HG03095 (cell line): ENCODE data around the gene SKI.
A peak's percentile ranks its signal among the peaks of the same experiment; 100 is the strongest.

Source experiments
- ATAC-seq: cut with Tn5 transposase; IDR thresholded peaks from one replicate; pipeline ENCODE4 v1.9.1; 2021; ENCODE audit warnings: moderate library complexity; ENCODE audit not compliant: unreplicated experiment

SKI gene

DNA sequence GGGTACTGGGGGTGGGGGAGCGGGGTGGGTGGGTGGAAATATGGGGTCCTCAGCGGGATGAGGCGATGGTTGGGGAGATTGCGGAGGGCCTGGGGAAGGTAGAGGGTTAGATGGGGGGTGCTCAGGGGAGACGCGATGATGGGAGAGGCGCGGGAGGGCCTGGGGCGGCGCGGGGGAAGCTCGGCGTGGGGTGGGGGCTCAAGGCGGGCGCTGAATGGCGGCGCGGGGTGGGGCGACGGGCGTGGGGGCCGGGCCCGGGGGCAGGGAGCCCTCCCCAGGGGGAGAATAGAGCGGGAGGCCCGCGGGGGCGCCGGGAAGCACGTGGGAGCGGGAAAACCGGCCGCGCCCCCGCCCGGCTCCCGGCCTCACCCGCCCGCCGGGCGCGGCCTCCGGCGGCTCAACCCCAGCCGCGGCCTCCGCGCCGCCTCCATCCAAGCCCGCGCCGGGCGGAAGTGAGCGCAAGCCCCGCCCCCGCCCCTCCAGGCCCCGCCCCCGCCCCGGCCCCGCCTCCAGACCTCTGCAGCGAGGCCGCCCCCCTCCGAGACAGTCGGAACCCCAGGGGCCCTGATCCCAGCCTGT is 33.7 kb upstream of the SKI start, which contains the start of gene FAAP20:
Gene FAAP20, minus strand, starts transcription at position 454 of the 579 bp plus-strand sequence. Its CDS starts 23 bp downstream, at position 431.
- peak; percentile 35 for ATAC-seq

- peak; percentile 44 for ATAC-seq
Observed at GRCh38 chr1:2194898-2195673, 33.0 kb upstream of the SKI start.

GRCh38 chr1:2195785-2196184 is 32.3 kb upstream of the SKI start:
- no peak for ATAC-seq

DNA sequence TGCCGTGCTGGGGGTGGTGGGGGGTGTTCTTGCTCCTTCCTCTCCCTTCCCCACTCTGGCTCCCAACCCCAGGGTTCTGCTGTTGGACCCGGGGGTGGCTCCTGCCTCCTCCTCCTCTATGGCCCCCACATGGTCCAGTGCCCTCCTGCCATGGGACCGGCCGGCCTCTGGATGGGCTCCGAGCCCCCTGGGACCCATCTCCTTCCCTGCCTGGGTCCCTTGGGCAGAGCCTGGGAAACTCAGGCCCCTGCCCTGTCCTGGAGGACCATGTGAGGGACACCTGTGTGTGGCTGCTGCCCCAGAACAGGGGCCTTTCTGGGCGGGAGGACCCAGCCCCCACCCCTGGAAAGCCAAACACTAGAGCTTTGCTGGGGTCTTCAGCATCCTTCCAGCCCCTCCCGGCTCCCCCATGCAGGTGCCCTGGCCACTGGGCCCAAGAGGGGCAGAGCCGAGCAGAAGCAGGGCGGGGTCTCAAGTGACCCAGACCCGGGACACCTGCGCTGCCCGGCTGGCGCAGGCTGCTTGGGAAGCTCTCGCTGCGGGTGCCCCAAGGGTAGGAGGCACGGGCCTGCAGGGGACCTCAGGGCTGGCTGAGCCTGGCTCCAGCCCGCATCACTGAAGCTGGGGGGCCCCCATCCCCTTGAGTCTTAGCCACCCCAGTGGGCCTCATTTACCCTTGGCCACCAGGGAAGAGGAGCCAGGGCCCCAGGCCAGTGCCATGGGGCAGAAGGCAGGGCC is 31.0 kb upstream of the SKI start:
- no peak for ATAC-seq

- no peak for ATAC-seq
Observed at GRCh38 chr1:2197707-2198165, 30.4 kb upstream of the SKI start.

- no peak for ATAC-seq
Observed at GRCh38 chr1:2198571-2198970, 29.5 kb upstream of the SKI start.

DNA sequence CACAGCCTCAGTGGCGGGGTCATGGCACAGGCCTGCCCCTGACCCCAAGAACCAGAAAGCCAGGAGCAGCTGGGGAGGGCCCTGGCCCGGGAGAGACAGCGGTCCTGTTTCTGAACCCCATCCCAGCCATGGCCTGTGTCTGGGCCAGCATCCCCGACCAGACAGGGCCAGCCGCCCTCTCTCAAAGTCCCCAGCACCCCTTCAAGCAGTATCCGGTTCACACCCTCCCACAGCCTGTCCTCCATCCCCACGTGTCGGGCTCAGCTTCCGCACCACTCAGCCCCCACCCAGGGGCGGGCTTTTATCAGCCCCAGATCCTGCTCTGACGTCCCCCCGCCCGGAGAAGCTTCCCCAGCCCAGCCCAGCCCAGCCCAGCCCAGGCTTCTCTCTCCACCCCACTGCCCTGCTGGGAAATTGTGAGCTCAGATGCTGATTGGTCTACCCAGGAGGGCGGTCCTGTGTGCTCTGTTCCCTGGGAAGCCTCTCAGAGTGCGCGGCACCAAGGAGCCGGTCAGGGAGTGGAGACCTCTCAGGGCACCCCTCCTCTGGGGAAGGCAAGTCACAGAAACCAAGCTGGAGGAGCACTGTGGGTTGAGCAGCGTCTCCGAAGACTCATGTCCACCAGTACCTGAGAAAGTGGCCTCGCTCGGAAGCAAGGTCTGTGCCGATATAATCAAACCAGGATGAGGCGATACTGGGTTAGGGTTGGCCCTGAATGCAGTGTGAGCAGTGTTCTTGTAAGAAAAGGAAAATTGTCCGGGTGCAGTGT is 28.9 kb upstream of the SKI start:
- ATAC-seq, result peak; percentile 29

GRCh38 chr1:2200308-2200943 is 27.7 kb upstream of the SKI start:
- ATAC-seq, result no peak

DNA sequence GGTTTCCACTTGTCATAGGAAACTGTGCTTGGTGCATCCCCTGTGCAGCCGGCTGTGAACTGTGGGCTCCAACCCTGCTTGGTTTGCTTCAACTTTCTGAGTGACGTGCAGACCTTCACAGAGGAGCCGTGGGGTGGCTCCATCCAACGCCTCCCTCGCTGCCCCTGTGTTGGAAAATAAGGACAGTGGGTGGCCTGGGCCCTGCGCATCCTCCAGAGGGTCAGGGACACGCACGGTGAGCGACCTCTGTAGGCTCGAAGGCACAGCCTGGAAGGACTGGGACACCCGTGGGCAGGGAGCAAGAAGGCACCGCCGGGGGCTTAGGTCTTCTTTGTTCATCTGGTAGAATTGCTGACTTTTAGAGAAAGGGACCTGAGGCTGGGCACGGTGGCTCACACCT is 27.1 kb upstream of the SKI start:
- ATAC-seq, result no peak

DNA sequence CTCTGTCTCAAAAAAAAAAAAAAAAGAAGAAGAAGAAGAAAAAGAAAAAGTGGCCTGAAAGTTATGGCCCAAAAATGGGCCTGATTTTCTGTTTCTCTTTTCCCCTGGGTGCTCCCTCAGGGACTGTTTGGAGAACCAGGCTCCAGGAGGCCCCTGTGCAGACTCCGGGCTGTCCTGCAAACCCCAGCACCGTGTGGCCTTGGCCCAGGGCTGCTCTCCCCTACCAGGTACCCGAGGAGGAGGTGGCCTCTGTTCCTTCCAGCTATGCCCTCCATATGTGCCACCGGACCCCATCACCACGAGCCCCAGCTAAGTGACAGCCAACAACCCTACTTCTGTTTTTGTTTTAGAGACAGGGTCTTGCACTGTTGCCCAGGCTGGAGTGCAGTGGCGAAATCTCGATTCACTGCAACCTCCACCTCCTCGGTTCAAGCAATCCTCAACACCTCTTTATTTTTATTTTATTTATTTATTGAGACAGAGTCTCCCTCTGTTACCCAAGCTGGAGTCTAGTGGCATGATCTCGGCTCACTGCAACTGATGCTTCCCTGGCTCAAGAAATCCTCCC is 26.0 kb upstream of the SKI start:
- ATAC-seq, result no peak

GRCh38 chr1:2202843-2203601 is 25.1 kb upstream of the SKI start:
- ATAC-seq, result no peak

GRCh38 chr1:2203671-2204414 is 24.3 kb upstream of the SKI start:
- no peak for ATAC-seq

DNA sequence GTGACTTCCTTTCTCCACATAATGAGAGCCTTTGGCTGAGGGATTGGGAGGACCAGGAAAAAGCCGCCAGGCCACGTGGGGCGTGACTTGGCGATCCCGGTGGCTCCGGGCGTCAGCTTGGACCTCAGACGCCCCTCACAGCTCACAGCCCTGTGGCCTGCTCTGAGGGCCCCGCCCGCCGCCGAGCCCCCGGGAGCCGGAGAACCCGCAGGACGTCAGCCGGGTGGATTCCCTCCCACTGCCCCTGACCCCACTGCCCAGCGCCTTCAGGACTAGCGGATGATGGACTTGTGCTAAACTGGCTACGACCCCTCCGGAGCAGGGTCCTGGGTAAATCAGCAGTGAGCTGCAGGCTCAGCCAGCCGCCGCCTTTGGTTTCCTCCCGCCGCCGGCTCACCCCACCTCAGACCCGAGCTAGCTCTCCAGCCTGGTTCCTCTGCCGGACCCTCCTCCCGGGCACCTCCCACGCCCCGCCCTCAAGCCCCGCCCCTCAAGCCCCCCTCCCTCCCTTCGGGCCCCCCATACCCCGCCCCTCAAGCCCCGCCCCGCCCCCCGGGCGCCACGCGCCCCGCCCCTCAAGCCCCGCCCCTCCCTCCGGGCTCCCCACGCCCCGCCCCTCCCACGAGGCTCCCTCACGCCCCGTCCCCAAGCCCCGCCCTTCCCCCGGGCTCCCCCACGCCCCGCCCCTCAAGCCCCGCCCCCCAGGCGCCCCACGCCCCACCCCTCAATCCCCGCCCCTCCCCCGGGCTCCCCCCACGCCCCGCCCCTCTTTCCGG is 23.5 kb upstream of the SKI start:
- no peak for ATAC-seq

GRCh38 chr1:2205191-2205952 is 22.7 kb upstream of the SKI start:
- peak; percentile 44 for ATAC-seq

DNA sequence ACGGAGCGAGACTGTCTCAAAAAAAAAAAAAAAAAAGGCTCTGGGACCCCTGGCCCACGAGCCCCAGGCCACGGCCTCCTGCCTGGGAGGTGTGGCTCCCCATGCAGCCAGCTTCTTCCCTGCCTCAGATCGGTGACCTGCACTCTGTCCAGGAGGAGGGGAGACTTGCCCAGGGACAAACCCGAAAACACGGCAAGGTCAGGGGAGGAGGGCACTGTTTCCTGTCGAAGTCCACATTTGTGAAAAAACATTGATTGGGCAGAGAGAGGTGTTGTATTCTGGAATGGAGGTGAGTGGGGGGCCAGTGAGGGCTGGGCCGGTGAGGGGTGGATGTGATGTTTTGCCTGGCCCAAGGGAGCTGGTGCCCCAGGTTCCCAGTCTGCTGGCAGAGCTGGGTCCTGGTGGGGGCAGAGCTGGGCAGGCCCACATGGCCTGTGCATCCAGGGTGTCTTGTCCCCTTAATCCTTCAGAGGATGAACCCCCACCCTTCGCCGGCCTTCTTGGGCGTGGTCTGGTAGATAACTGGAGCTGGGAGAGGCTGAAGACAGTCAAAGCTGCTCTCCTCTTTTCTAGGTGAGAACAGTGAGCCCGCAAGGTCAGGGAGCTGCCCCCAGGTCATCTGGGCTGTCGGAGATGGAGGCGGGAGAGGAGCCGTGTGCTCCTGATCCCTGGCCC is 21.2 kb upstream of the SKI start:
- ATAC-seq, result no peak

DNA sequence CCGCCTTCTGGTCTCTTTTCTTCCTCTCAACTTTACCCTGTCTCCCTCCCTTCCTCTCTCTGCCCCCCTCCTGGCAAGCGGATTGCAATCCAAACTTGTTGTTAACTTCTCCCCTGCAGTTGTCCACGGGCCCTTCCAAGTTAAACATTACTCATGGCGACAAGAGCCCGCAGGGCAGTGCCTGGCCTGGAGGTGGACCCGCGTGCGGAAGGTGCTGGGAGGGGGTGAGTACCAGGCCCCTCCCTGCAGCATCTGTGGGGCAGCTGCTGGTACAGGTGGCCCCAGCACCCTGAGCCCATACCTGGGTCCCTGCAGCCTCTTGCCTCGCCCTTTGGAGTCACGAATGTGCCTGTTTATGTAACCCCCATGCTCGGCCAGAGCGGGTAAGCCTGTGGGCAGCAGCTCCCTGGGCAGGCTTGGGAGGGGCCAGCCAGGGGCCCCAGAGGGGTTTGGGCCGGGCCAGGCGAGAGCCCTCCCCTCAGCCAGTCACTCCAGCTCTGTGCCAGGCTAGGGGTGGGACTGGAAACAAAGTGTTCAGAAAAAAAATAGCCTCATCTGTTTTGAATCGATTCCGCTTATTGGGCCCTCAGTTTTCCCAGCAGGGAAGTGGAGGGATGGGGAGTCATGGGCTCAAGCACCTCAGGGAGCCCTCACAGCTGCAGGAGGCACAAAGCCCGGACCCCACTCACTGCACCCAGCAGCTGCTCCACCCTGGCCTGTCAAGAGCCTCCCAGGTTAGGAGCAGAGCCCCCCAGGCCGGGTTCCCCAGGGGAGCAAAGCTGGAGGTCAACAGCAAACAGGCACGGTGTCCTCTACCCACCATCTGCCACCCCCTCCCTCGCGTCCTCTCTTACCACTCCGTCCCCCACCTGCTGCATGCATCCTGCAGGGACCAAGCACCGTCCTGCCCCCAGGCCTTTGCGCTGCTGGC is 19.5 kb upstream of the SKI start:
- no peak for ATAC-seq
